Fibroblast of mammary gland (primary cell): ENCODE results near the gene ATRIP.

ENCODE experiments used
- DNase-seq: peaks from one replicate; pipeline ENCODE4 v3.0.0-alpha.2; 2010; ENCODE audit warnings: low read depth
- H3K4me3 ChIP-seq: 2 replicates; pipeline ENCODE4 v1.5.1; 2011; ENCODE audit warnings: low read depth, mild to moderate bottlenecking, low read length, moderate library complexity; ENCODE audit not compliant: control insufficient read depth
- TF ChIP-seq, protein P1 (sequence below): conservative IDR thresholded peaks from 2 replicates; pipeline ENCODE4 v1.5.1; 2011; ENCODE audit warnings: low read depth, low read length, inconsistent platforms; ENCODE audit not compliant: control insufficient read depth, insufficient read depth

Gene ATRIP

DNA sequence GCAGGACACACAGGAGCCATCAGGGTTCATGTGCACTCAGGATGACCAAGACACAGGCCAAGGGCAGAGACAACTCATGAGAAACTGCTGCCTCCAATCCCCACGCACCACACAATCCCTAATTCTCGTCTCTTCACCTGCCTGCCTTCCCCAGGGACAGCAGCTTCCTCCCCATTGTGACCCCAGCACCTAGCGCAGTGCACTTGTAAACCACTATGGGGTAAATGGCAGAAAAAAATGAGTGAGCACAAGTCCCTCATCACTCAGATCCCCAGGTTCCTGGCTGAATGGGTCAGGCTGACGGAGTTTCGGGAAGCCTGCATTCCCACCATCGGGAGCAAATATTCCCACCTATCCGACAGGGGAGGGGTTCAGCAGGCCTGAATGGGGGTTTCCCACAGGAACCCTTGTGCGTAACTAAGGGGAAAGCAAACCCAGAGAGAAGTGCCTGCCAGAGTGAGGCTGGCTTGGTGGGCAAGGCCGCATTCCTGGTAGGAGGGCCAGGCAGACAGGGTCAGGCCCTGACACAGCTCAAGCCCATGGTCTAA is 35.4 kb upstream of the ATRIP start:
- no peak overlapping the region for H3K4me3 ChIP-seq
- DNase-seq: no peak
- TF ChIP-seq, protein P1, sequence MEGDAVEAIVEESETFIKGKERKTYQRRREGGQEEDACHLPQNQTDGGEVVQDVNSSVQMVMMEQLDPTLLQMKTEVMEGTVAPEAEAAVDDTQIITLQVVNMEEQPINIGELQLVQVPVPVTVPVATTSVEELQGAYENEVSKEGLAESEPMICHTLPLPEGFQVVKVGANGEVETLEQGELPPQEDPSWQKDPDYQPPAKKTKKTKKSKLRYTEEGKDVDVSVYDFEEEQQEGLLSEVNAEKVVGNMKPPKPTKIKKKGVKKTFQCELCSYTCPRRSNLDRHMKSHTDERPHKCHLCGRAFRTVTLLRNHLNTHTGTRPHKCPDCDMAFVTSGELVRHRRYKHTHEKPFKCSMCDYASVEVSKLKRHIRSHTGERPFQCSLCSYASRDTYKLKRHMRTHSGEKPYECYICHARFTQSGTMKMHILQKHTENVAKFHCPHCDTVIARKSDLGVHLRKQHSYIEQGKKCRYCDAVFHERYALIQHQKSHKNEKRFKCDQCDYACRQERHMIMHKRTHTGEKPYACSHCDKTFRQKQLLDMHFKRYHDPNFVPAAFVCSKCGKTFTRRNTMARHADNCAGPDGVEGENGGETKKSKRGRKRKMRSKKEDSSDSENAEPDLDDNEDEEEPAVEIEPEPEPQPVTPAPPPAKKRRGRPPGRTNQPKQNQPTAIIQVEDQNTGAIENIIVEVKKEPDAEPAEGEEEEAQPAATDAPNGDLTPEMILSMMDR: no peak

DNA sequence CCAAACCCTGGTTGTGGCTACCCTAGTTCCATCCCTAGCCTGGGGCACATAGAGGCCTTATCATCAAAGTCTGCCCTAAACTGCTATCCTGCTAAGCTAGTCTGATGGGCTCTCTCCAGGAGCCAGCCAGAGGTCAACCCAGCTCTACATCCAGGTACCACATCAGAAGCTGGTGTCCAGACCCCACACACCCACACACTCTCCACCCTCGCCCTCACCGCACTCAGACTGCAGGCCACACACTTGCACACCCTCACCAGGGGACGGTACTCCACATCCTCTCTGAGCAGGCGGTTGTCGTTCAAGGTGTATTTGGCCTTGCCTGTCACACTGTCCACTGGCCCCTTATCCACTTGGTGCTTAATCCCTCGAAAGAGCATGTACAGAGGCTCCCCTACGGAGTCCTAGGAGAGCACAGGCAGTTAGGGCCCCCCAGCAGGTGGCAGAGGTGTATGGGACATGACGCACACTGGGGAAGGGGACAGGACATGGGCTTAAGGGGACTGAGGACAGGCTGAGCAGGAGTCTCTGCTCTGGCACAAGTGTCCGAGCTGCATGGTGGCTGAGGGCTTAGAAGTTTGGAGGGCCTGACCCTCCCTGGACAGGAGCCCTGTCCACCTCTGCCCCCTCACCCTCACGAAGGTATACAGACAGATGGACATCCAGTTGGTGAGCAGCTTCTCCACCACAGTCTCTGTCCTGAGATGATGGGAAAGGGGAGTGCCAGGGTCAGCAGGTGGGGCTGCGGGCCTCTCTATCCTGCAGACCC is 34.7 kb upstream of the ATRIP start:
- no peak for DNase-seq
- no peak overlapping the region for H3K4me3 ChIP-seq
- TF ChIP-seq, protein P1: no peak

DNA sequence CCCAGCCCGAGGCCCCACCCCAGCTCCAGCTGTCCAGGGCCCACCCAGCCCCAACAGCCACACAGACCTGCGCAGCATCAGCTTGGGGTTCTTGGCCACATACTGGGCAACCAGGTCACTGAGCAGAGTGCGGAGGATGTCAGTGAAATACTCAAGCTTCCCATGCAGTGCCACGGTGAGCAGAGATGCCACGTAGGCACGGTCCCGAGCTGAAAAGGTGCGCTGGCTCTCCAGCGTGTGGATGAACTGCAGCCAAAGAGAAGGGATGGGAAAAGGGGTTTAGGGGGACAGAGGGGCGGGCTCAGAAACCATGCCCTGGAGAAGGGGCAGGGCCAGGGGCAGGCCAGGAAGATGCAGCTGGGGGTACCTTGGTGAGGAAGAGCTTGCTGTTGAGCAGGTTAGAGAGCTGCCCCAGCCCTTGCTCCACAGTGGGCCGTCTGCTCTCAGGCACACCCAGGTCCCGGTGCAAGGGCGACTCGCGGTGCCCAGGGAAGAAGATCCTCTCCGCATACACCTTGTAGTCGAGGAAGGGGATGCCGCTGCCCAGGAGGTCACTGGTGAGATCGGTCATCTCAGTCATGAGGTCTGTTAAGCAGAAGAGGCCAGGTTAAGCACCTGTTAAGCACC is 34.0 kb upstream of the ATRIP start:
- TF ChIP-seq, protein P1: no peak
- no peak overlapping the region for H3K4me3 ChIP-seq
- DNase-seq: no peak

DNA sequence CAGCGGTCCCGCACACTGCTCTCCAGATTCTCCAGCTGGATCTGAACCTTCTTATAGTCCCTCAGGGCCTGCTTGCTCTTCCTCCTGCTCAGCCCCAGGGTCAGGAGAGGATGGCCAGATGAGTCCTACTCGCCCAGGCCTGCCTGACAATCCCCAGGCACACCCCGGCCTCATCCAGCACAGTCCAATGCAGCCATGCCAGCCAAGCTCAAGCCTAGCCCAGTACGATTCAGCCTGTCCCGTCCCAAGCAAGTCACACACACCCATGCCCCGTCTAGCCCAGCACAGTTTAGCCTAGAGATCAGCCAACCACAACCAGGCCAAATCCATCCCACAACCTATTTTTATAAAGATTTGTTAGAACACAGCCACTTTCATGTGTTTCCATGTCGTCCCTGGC is 33.5 kb upstream of the ATRIP start:
- no peak for DNase-seq
- H3K4me3 ChIP-seq: no peak overlapping the region
- TF ChIP-seq, protein P1: no peak

DNA sequence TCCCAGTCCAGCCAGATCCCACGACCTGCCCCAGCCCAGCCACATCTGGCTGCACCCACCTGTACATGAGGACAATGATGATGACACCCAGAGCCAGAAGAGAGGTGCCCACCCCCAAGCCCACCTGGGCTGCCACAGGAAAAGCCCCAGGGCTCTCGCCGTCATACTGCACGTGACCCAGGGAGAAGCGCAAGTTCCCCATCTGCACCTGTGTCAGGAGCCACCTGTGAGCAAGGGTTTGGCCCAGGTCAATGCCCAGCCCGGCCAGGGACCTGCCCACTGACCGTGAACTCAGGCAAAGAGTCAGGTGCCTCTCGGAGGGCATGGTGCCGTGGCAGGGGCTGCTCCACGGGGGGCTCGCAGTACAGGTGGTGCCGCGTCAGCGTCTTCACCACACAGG is 32.9 kb upstream of the ATRIP start:
- TF ChIP-seq, protein P1: no peak
- H3K4me3 ChIP-seq: no peak overlapping the region
- DNase-seq: no peak

DNA sequence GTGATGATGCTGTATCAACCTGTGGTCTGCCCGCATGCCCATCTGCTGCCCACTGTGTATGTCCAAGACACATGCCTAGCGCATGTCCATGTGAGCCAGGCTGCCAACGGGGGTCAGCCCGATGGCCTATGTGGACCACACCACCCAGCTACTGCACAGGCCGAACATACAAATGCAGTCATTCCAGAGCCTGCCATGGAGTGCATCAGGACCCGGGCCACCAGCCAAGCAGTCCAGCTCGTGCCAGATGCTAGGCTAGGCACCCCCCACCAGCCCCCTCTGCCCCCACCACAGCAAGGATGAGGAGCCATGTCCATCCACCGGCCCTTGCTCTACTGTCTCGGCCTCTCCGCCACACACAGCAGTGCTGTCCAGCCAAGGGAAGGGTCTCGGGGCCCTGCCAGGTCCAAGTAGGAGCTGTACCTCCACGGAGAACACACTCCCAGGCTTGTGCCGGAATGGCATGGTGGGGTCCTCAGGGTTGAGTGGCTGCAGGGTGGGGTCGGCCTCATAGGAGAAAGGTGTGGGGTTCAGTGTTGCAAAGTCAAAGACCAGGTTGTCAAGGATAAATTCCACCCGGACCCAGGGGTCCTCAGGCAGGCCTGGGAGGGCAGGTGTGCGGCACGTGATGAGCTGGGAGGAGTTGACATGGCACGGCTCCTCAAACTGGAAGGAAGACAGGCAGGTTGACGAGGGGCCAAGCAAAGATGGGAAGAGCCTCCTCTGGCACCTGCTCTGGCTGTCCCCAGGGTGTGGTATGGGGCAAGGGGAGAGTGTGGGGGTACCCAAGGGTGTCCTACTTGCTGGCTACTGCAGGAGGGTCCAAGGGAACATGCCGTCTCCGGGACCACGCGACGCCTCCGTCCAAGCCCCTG is 31.9 kb upstream of the ATRIP start:
- TF ChIP-seq, protein P1: no peak
- no peak overlapping the region for H3K4me3 ChIP-seq
- no peak for DNase-seq
